Measurements from ENCODE around the gene ADGRV1.

- TF ChIP-seq CTCF (IDR thresholded peaks at IDR 0.05) (no peak), POLR2A (IDR thresholded peaks at IDR 0.05) (no peak), POLR2AphosphoS5 (IDR thresholded peaks at IDR 0.05) (no peak)
These were observed 520.4 kb downstream of the ADGRV1 start for GRCh38 chr5:91079037-91079436.
